Activated CD8-positive, alpha-beta T cell treated with anti-CD3 and anti-CD28 coated beads, Interleukin-2, amount 10 ng/mL, durations not matched to agents 7 days and 5 days (primary cell): Measurements from ENCODE around the gene TGFBR2. TPM values are rescaled to one million over a fixed set of nuclear protein-coding genes. Genes with fewer than 3 reads are reported as not detected.

Experiments used
- ATAC-seq: fragments of 150-1000 bp; cut with Tn5 transposase; one replicate; pipeline ENCODE4 v1.10.0; 2021; ENCODE audit warnings: moderate library complexity
- CTCF ChIA-PET: fragments of 350-600 bp; sonication (Branson Sonifier 250); formaldehyde crosslinking; loops from one replicate; lab custom pipeline; 2021; ENCODE audit warnings: antibody characterized with exemption; lab: Charles Lee
- POLR2A ChIA-PET: fragments of 350-600 bp; sonication (Branson Sonifier 250); formaldehyde crosslinking; loops from one replicate; lab custom pipeline; 2021; ENCODE audit warnings: antibody characterized with exemption; lab: Charles Lee
- DNase-seq: peaks from one replicate; pipeline ENCODE4 v3.0.0-alpha.2; 2020
- H3K27ac Mint-ChIP-seq: one replicate; pipeline ENCODE4 v1.8.0; 2021; ENCODE audit warnings: mild to moderate bottlenecking, mixed read lengths
- H3K27me3 Mint-ChIP-seq: one replicate; pipeline ENCODE4 v1.8.0; 2021; ENCODE audit warnings: low read depth, mixed read lengths
- H3K36me3 Mint-ChIP-seq: one replicate; pipeline ENCODE4 v1.8.0; 2021; ENCODE audit warnings: low read depth, mixed read lengths
- H3K4me1 Mint-ChIP-seq: one replicate; pipeline ENCODE4 v1.8.0; 2021; ENCODE audit warnings: low read depth, mixed read lengths
- H3K4me3 Mint-ChIP-seq: one replicate; pipeline ENCODE4 v1.8.0; 2021; ENCODE audit warnings: mild to moderate bottlenecking, mixed read lengths
- H3K9me3 Mint-ChIP-seq: one replicate; pipeline ENCODE4 v1.8.0; 2022; ENCODE audit warnings: mixed read lengths; ENCODE audit not compliant: insufficient read depth
- total RNA-seq, 2 experiments: library from RNA; stranded (reverse); gene quantifications; one replicate each; pipeline ENCODE4 v1.2.3, GENCODE V29; 2021

The TGFBR2 gene
- total RNA-seq, 2 experiments from 2014 or later: 62.7 to 64.5 TPM

- H3K27ac Mint-ChIP-seq: peak overlapping the region; percentile 50
- ATAC-seq (no peak), DNase-seq (no peak)
- no peak overlapping the region for H3K4me3 Mint-ChIP-seq
- H3K4me1 Mint-ChIP-seq: peaks cover 81% of the 10 kb centered on the region
- H3K36me3 Mint-ChIP-seq: peaks cover 95% of the 10 kb centered on the region
- H3K9me3 Mint-ChIP-seq: no peaks in the 10 kb centered on the region
- ChIA-PET CTCF (interaction anchor here (1.1 to 2.7 kb wide), 6 partner anchors 11 to 69 kb away, joined by 3 to 19 read pairs (median 5); no protein-coding TSS in a partner anchor), POLR2A (interaction anchor here (1.5 kb wide), 1 partner anchor 19 kb away, joined by 5 read pairs; no protein-coding TSS in a partner anchor)
- no peaks in the 10 kb centered on the region for H3K27me3 Mint-ChIP-seq
These were observed 70.3 kb downstream of the TGFBR2 start for GRCh38 chr3:30676424-30677346.

DNA sequence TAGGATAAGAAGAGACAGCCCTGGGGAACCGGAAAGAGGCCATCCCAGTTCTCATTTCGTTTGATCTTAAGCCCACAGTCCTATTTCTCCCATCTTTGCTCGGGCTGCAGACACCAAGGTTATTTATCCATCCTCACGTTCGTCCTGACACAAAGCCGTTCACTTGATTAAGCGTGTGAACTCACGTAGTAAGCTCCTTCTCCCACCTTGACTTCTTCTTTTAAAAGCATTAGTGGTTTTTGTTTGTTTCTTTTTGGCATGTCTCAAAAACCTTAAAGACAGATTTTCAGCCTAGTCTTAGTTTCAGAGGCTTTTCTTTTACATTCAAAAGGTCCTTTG, 70.9 kb downstream of the TGFBR2 start:
- Mint-ChIP-seq H3K4me3 (no peak overlapping the region), H3K9me3 (no peaks in the 10 kb centered on the region), H3K27me3 (no peaks in the 10 kb centered on the region), H3K36me3 (peaks cover 95% of the 10 kb centered on the region), H3K4me1 (peaks cover 81% of the 10 kb centered on the region), H3K27ac (no peak overlapping the region)
- no peak for ATAC-seq
- ChIA-PET CTCF (interaction anchor here (0.8 to 2.7 kb wide), 6 partner anchors 11 to 69 kb away, joined by 3 to 19 read pairs (median 5); no protein-coding TSS in a partner anchor), POLR2A (interaction anchor here (1.5 kb wide), 1 partner anchor 19 kb away, joined by 5 read pairs; no protein-coding TSS in a partner anchor)
- no peak for DNase-seq

DNA sequence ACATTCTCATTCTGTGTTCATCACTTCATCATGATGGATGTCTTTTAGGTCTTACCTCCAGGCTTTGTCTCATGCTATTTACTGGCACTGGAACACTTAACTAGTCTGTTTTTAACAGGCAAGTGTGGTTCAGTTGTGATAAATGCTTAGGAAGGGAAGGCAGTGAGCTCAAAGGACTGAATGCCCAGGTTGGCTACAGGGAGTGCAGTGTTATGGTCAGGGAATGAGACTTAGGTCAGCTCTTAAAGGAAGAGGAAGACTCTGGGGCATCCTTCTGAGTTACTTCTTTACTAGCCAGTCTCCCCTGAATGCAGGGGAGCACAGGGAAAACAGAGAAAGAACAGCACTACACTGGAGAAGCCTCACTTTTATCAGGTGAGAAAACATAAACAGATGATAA, 72.6 kb downstream of the TGFBR2 start:
- H3K9me3 Mint-ChIP-seq: no peaks in the 10 kb centered on the region
- ChIA-PET POLR2A (interaction anchor here (0.6 to 1.2 kb wide), 3 partner anchors 15 to 44 kb away, joined by 3 to 5 read pairs (median 3); no protein-coding TSS in a partner anchor), CTCF (interaction anchor here (0.6 to 2.7 kb wide), 5 partner anchors 13 to 439 kb away, joined by 3 to 15 read pairs (median 3); no protein-coding TSS in a partner anchor)

GRCh38 chr3:30680789-30681648, 74.6 kb downstream of the TGFBR2 start:
- CTCF ChIA-PET: no interaction called here
- peak overlapping the region; percentile 85 for H3K27ac Mint-ChIP-seq

More for the DNA sequence above, 72.6 kb downstream of the TGFBR2 start:
- Mint-ChIP-seq H3K36me3 (peaks cover 95% of the 10 kb centered on the region), H3K4me3 (no peak overlapping the region), H3K4me1 (peaks cover 83% of the 10 kb centered on the region), H3K27me3 (no peaks in the 10 kb centered on the region), H3K27ac (peak overlapping the region; percentile 77)
- ATAC-seq: no peak
- no peak for DNase-seq

DNA sequence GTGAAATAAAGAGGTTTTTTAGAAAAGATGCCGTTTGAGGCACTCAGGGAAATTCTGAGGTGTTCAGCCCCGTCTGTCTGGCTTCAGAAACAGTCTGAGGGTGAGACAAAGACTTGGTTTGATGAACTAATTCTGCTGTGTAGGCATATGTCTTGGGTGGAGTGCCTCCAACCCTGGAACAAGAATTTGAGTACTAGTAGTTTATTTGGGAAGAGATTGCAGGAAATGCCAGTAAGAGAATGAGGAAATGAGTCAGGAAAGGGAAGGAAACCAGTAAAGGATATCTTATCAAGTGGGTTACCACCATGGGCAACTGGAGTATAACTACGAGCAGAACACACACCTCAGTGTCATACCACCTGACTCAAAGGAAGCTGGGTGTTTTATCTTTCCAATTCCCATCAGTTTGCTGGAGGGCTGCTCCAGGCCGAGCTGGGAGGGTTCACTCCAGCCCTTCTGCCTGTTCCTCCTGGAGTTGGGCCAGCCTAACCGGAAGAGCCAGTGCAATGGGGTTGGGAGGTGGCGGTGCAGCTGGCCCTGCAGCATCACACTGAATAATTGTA, 75.3 kb downstream of the TGFBR2 start:
- DNase-seq: no peak
- POLR2A ChIA-PET: no interaction called here
- H3K4me1 Mint-ChIP-seq: peaks cover 80% of the 10 kb centered on the region
- H3K4me3 Mint-ChIP-seq: no peak overlapping the region
- H3K9me3 Mint-ChIP-seq: no peaks in the 10 kb centered on the region
- CTCF ChIA-PET: interaction anchor here (1.1 to 1.3 kb wide), 2 partner anchors 12 to 16 kb away, joined by 3 to 4 read pairs; no protein-coding TSS in a partner anchor
- H3K27ac Mint-ChIP-seq: peak overlapping the region; percentile 85
- peak; percentile 40 for ATAC-seq
- H3K36me3 Mint-ChIP-seq: peaks cover 94% of the 10 kb centered on the region
- no peaks in the 10 kb centered on the region for H3K27me3 Mint-ChIP-seq

More at GRCh38 chr3:30680789-30681648, 74.6 kb downstream of the TGFBR2 start:
- peaks cover 81% of the 10 kb centered on the region for H3K4me1 Mint-ChIP-seq
- POLR2A ChIA-PET: no interaction called here
- DNase-seq (no peak), ATAC-seq (no peak)
- H3K36me3 Mint-ChIP-seq: peaks cover 94% of the 10 kb centered on the region
- H3K4me3 Mint-ChIP-seq: no peak overlapping the region
- H3K27me3 Mint-ChIP-seq: no peaks in the 10 kb centered on the region
- no peaks in the 10 kb centered on the region for H3K9me3 Mint-ChIP-seq

- POLR2A ChIA-PET: no interaction called here
- Mint-ChIP-seq H3K4me1 (peaks cover 77% of the 10 kb centered on the region), H3K27me3 (no peaks in the 10 kb centered on the region), H3K27ac (peak overlapping the region; percentile 47), H3K36me3 (peaks cover 93% of the 10 kb centered on the region), H3K9me3 (no peaks in the 10 kb centered on the region), H3K4me3 (no peak overlapping the region)
- DNase-seq: no peak
- CTCF ChIA-PET: interaction anchor here (1.1 to 1.3 kb wide), 2 partner anchors 11 to 17 kb away, joined by 3 to 4 read pairs; no protein-coding TSS in a partner anchor
- ATAC-seq: no peak
These were observed 76.2 kb downstream of the TGFBR2 start for GRCh38 chr3:30682434-30683155.

DNA sequence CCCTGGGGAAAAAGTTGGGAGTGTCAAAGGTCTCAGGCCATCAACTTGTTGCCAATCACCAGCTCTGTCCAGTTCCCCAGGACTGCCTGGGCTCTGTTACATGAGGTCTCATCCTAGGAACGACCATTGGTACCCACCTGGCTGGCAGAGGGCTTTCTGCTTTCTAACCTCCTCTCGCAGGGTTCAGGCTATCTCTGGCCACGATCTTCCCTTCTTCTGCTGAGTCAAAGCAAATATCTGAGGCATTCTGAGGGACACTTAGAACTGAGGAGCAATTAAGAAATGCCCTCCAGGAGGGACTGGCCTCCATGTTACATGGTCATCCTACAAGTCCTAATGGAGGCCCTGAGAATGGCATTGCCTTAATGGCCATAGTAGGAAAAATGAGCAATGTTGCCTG, 77.4 kb downstream of the TGFBR2 start:
- ATAC-seq: no peak
- Mint-ChIP-seq H3K27ac (peak overlapping the region; percentile 44), H3K4me1 (peaks cover 83% of the 10 kb centered on the region), H3K36me3 (peaks cover 94% of the 10 kb centered on the region), H3K27me3 (no peaks in the 10 kb centered on the region), H3K9me3 (no peaks in the 10 kb centered on the region), H3K4me3 (no peak overlapping the region)
- POLR2A ChIA-PET: no interaction called here
- CTCF ChIA-PET: no interaction called here
- no peak for DNase-seq

- no peaks in the 10 kb centered on the region for H3K27me3 Mint-ChIP-seq
- H3K4me3 Mint-ChIP-seq: no peak overlapping the region
- peaks cover 83% of the 10 kb centered on the region for H3K4me1 Mint-ChIP-seq
- DNase-seq (no peak), ATAC-seq (no peak)
- POLR2A ChIA-PET: interaction anchor here (0.6 kb wide), 1 partner anchor 49 kb away, joined by 3 read pairs; no protein-coding TSS in a partner anchor
- peak overlapping the region; percentile 44 for H3K27ac Mint-ChIP-seq
- peaks cover 93% of the 10 kb centered on the region for H3K36me3 Mint-ChIP-seq
- no peaks in the 10 kb centered on the region for H3K9me3 Mint-ChIP-seq
- CTCF ChIA-PET: interaction anchor here (1.0 to 1.3 kb wide), 2 partner anchors 9 to 42 kb away, joined by 3 to 5 read pairs; no protein-coding TSS in a partner anchor
These were observed 78.0 kb downstream of the TGFBR2 start for GRCh38 chr3:30684356-30684755.

GRCh38 chr3:30685267-30685667, 78.9 kb downstream of the TGFBR2 start:
- peaks cover 94% of the 10 kb centered on the region for H3K36me3 Mint-ChIP-seq
- no peaks in the 10 kb centered on the region for H3K27me3 Mint-ChIP-seq
- no peak for ATAC-seq
- H3K27ac Mint-ChIP-seq: peak overlapping the region; percentile 71
- peaks cover 85% of the 10 kb centered on the region for H3K4me1 Mint-ChIP-seq
- no peaks in the 10 kb centered on the region for H3K9me3 Mint-ChIP-seq
- no peak for DNase-seq
- POLR2A ChIA-PET: interaction anchor here (1.4 kb wide), 1 partner anchor 27 kb away, joined by 4 read pairs; no protein-coding TSS in a partner anchor
- no peak overlapping the region for H3K4me3 Mint-ChIP-seq
- CTCF ChIA-PET: interaction anchor here (0.7 to 2.2 kb wide), 6 partner anchors 8 to 69 kb away, joined by 3 to 5 read pairs (median 4); no protein-coding TSS in a partner anchor

- no peak for ATAC-seq
- H3K4me1 Mint-ChIP-seq: peaks cover 84% of the 10 kb centered on the region
- H3K27me3 Mint-ChIP-seq: no peaks in the 10 kb centered on the region
- peaks cover 93% of the 10 kb centered on the region for H3K36me3 Mint-ChIP-seq
- H3K9me3 Mint-ChIP-seq: no peaks in the 10 kb centered on the region
- CTCF ChIA-PET: interaction anchor here (1.5 to 2.2 kb wide), 3 partner anchors 8 to 57 kb away, joined by 3 to 5 read pairs (median 5); no protein-coding TSS in a partner anchor
- H3K4me3 Mint-ChIP-seq: no peak overlapping the region
- no peak overlapping the region for H3K27ac Mint-ChIP-seq
- no peak for DNase-seq
- POLR2A ChIA-PET: interaction anchor here (1.4 kb wide), 1 partner anchor 27 kb away, joined by 4 read pairs; no protein-coding TSS in a partner anchor
These were observed 79.8 kb downstream of the TGFBR2 start for GRCh38 chr3:30686176-30686575.
